OCI-M2 (cell line): Measurements from ENCODE around the gene HBS1L.
A peak's percentile ranks its signal among the peaks of the same experiment; 100 is the strongest.

ENCODE experiments used
- DNase-seq: peaks from one replicate; lab custom pipeline; 2025; ENCODE audit not compliant: unreplicated experiment; lab: John Stamatoyannopoulos, UW

HBS1L gene

DNA sequence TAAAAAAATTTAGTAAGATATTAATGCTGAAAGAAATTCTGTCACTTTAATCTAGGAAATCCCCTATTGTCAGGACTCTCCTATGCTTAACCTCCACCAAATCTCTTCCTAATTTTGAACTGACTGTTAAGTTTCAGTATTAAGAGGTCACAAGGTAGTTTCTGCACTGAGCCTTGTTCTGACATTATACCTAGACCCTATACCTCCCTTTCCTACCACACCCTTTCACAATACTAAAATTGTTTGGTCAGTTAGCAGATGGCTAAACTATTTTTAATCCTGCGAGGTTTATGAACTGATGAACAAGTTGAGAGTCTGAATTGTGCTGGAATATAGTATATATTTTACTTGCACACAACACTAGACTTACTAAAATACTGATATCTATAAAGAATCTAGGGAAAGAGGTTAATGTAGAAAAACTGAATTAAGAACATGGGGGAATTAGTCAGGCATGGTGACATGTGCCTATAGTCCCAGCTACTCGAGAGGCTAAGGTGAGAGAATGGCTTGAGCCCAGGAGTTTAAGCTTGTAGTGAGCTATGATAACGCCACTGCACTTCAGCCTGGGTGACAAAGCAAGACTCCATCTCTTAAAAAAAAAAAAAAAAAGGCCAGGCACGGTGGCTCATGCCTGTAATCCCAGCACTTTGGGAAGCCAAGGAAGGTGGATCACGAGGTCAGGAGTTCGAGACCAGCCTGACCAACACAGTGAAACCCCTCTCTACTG lies 51.5 kb downstream of the HBS1L start:
- DNase-seq, result no peak

DNA sequence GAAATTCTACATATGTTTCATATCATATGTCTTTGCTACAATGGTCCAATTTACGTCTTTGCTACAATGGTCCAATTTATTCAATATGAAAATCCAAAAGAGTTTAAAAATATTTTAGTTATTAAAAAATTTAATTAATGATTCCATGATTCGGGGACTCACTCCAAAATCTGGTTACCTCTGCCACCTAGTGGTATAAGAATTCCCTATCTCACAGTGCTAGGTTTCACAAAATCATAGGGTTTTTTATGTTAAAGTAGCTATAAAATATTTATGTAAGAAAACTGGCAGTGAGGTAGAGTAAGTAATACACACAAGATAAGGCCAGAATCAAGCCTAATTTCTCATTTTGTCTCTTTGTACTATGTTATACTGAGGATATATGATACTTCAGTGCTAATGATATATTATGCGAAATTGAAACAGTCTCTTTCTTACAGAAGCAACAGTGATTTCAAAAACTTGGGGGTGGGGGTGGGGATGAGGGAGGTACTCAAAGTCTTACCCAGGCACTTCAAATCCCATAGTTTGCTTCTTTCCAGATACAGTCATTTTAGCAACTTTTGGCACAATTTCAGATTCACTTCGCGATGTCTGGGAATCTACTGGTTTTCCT lies 52.3 kb downstream of the HBS1L start:
- DNase-seq, result no peak

DNA sequence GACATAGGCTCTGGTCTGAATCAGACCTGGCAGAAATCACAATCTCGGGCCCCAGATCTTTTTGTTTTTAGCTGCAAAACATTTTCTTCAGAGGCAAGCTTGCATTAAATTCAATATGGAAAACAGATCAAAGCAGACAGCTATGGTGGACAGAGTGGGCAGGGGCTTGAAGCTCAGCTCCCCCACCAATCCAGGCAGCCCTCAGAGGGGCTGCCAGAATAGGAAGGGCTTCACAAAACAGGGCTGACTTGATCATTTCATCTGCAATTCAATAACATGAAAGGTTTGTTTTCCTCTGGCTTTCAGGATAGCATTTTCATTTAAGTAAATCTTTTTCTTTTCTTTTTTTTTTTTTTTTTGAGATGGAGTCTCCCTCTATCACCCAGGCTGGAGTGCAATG lies 55.5 kb downstream of the HBS1L start:
- no peak for DNase-seq

DNA sequence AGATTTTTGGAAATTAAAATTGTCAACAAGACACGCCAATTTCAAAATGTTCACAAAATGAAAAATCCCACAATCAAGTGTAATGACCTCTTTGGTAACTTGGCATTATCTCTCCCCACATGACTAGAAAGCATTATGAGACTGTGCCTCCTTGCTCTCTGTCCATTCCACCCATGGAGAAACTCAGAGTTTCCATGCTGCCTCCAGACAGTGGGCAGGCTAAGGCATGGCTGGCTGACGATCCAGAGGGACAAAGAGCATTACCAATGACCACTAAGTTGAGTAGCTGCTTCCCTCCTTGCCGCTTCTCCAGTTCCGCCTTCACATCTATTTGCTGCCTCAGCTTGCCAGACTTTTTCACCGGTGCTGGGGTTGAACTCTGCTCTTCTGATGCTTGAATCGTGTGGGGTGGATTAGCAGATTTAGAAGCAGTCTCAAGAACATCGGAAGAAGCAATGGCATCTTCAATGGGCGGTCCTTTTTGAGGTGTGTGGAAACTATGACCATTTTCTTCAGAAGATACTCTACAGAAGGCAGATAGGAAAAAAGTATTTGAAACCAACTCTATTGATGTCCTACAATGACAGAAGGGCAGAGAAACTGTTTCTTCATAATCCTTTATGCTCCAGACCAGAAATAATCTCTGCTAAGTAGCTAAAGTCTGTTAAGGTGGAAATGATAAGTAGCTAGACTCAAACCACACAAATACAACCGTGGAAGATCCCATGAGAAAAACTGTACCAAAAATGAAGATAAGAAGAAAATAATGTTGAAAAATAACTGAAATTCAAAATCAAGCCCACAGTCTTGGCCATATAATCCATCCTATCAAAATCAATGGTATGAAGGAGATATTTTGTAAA lies 57.3 kb downstream of the HBS1L start:
- no peak for DNase-seq

DNA sequence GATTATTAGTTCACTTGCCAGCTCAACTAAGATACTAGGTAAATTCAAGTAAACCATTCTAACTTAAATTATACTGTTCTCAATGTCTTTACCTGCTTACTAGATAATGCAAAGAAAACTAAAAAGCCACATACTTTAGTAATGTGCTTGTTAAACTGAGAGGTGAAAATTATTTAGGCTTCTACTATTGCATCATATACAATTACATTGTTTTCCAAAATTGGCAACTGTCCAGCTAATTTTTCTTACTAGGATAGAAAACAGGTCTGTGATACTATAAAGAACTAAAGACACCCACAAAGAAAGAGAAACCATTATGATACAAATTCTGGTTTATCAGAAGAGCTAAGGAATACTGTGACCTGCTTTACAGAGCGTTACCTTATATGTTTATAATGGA lies 59.1 kb downstream of the HBS1L start:
- no peak for DNase-seq

DNA sequence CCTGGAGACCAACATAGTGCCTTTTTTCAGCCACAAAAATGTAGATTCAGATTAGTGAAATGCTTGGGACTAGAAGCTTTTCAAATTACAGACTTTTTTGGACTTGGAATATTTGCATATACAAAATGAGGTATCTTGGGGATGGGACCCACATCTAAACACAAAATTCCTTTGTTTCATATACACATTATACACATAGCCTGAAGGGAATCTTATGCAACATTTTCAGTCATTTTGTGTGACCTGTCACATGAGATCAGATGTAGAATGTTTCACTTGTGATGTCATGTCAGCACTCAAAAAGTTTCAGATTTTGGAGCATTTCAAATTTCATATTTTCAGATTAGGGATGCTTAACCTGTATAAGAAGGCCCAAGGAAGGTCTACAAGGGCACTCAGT lies 60.2 kb downstream of the HBS1L start:
- DNase-seq, result no peak

DNA sequence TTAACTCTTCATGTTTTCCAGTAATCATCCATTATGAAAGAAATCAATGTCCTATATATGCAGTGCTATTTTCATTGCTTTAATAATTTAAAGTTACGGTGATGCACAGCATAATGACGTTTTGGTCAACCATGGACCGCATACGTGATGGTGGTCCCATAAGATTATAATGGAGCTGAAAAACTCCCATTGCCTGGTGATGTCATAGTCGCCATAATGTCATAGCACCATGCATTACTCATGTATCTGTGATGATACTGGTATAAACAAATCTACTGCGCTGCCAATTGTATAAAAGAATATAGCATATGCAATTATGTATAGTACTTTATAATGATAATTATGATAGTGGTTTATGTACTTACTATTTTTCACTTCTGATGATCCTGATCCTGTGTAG lies 62.5 kb downstream of the HBS1L start:
- no peak for DNase-seq

DNA sequence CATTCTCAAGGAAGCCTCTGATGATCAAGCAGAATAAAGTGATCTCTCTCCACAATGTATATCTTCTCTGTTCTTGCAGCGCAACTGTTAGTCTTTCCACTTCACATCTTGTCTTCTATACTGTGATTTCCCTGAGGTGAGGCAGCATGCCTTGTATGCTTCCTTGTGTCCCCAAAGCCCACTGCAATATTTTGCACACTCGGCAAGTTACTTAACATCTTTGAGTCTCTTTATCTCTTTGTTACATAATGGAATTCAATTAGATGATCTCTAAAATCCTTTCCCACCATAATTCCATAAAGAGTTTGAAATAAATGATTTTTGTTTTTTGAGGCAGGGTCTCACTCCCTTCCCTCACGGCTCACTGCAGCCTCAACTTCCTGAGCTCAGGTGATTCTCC lies 64.4 kb downstream of the HBS1L start:
- no peak for DNase-seq

DNA sequence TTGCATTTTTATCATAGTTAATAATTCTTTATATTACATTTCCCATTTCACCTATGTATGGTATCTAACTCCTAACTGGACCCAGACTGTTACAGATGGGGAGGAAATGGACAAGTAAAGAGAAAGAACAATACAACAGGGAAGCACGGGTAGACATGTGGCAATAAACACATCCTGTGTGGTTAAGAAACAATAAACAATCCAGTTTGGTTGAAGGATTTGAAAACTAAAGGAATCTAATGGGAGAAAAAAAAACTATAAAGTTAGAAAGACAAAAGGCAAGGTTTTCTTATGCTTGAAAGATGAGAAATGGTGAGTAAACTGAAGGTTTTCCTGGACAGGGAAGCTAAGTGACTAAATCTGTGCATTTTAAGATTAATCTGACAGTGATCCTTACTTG lies 69.8 kb downstream of the HBS1L start:
- DNase-seq, result no peak

DNA sequence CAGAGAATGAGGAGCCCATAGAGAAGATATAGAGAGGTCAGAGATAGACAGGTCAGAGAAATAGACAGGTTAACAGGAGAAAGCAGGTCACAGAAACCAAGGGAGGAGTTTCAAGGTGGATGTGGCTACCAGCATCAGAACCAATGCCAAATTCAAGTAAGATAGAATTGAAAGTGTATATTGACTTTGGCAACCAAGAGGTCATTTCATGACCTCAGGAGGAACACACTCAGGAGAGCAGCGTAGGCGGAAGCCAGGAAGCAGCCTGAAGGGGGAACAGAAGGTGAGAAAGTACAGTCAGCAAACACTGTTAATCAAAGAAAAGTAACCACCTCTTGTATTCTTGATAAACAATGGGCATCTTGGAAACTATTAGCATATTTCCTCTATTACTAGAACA lies 70.8 kb downstream of the HBS1L start:
- no peak for DNase-seq

DNA sequence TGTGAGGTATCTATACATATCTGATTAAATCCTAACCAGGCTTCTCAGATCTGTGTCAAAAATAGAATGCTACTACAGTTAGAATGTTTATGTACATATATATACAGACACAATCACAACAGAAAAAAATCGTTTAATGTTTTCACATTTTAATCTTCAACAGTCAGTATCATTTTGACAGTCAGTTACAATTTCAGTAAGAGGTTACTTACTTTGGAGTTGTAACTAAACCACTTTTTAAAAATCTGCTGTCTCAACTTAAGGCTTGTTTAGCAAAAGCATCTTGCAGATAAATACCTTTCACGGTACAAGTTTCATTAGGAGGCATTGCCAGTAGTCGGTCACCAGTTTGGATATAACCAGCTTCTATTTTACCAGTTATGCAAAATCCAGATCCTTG lies 72.5 kb downstream of the HBS1L start:
- DNase-seq, result no peak

DNA sequence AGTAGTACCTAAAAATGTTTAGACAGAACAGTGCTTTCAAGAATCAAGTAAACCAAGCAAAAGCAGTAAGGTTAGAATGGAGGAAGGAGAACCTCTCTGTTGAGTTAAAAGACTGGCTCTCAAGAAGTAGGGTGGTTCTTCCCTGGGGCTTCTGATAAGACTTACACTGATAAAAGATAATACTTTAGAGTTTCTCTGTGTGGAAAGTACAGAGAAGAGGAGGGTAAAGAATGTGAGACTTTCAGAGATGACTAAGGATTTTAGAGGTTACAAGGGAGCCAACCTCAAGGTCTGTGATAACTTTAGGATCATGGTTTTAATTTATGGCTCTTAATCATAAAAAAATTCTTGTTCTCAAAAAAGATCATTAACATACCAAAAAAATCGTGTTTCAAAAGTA lies 73.8 kb downstream of the HBS1L start:
- DNase-seq, result peak; percentile 34

DNA sequence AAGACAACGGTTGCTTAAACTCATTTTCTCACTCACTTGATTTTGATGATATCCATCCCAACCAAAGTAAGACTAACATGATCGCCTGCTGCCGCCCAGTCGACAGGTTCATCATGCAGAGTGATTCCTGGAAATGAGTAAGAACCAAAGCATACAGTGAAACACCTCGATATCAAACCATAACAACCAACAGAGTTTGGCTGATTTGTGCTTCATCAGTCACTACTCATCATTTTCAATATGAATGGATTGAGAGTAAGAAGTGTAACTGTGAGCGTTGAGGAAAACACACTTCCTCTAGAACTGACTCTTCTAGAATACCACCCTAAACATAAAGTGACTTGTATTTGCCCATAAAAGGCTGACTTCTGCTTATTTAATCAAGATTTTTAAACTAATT lies 75.5 kb downstream of the HBS1L start:
- DNase-seq, result no peak

DNA sequence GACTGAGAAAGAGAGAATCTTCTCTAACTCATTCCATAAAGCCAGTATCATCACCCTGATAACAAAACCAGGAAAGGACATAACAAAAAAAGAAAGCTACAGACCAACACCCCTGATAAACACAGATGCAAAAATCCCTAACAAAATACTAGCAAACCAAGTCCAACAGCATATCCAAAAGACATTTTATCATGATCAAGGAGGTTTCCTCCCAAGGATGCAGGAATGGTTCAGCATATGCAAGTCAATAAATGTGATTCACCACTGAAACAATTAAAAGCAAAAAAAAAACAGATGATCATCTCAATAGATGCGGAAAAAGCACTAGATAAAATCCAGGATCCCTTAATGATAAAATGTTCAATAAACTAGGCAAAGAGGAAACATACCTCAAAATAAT lies 80.3 kb downstream of the HBS1L start:
- no peak for DNase-seq

DNA sequence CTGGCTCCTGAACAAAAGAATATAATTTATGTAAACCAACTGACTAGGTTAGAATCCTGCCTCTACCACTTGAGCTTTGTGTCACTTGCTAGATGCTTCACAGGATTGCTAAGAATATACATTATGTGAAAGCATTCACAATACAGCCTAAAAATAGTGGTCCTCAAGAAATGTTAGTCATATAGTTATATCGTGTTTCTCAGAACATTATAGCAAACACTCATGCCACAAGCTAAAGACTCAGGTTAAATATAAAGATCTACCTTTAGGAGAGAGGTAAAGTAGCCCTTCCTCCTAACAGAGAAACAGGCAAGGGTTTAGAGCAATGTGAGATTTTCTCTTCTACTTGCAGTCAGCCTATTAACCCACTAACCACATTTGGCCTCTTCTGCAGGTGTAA lies 86.9 kb downstream of the HBS1L start:
- no peak for DNase-seq

DNA sequence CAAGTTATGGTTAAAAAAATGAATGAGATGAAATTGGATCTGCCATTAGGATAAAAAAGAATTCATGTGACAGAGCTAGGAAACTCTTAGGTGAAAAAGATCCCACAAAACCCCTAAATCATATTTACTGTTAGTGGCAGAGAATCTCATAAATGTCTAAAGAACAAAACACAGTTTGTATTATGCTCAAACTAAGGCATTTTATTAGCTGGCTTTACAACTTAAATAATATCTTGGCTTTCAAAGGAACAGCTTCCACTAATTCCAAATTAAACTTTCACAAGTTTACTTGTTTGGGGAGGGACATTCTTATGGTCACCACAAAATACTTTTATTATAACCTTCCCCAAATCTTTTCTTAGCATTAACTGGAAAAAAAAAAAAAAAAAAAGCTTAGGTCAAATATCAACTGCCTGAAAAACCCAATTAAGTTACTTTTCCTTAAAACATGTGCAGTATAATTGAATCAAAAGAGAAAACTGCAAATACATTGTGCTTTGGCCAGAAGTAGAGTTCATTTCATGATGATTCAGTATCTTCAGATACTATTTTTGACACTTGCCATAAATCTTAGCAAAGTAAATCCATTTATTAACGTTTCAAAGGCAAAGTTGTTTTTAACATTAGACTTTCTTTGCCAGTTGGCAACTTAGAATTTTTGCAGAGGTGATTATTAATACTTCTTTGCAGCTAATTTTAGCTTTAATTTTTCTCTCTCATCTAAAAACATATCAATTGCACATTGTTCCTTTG lies 90.0 kb downstream of the HBS1L start:
- DNase-seq, result no peak

DNA sequence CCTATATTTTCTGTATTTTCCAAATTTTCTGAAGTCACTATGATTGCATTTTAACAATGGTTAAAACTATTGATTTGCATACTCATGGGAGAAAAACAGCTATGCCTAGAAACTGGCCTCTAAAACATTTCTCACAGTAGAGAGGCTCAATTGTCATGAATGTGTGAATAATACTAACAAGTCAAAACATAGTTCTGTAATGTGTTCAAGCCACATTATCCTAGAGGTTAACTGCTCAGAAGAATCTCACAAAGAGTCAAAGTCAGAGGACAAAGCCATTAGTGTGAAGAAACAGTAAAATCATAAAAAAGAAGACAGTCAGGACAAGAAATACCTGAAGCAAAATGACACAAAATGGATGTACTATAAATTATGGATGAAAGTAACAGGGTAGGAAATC lies 92.2 kb downstream of the HBS1L start:
- DNase-seq, result no peak

DNA sequence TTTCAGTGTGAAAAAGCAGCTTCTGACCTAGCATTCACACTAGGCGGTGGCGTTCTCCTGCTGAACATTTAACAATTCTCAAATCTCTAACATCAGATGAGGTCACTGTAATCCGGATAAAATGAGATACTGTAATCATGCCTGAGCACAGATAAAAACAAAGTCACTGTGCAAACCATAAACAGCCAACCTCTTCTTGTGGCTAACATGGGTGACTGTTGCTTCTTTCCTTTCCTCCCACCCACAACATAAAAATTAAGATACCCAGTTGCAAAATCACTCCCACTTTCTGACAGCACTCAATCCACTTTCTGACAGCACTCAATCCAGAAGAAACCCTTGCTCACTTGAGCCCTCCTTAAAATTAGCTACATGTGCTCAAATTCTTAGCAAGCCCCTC lies 93.3 kb downstream of the HBS1L start:
- no peak for DNase-seq

DNA sequence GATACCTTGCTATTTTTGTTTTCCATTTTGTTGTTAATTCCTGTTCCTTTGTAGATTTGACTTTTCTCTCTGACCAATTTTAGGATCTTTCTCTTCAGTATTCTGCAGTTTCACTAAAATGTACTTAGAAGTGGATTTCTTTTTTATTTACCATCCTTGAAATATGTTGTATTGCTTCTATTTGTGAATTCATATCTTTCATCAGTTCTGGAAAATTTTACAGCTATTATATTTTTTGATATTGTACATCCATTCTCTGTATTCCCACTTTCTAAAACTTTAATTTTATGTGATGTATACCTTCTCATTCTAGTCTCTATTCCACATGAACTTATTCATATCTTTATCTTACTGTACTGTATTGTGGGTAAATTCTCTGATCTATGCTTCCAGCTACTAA lies 95.0 kb downstream of the HBS1L start:
- DNase-seq, result no peak

DNA sequence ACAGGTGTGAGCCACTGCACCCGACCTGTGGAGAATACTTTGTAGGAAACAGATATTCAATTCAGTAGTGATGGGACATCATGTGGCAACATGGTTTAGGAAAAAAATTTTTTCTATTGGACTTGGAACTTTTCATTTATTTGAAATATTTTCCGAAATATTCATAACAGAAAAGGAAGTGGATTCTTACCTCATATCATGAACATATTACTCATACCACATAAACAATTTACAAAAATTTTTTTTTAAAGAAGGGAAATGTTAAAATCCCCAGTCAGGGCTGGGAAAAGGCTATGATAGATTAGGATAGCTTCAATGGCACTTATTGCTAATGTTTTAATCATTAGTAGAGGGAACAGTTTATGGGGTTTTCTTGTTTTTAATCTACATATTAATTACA lies 97.9 kb downstream of the HBS1L start:
- DNase-seq, result no peak

DNA sequence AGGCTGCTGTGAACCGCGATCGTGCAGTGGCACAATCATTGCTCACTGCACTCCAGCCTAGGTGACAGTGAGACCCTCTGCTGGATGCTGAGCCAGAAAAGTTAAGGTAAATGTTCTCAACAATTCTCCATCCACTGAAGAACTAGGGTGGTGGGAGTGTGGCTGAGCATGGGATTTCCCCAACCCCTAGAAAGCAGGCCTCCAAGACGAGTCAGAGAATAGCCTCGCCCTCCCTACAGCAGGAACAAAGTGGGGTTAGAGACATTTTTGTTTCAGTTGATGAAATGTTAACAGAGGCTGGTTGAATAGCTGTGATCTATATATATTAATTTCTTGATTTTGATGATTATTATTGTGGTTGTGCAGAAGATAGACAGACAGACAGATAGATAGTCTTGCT lies 98.6 kb downstream of the HBS1L start:
- DNase-seq, result no peak
